GM10266 (cell line): ENCODE data around the gene MBOAT1.

Experiments used
- DNase-seq: peaks from one replicate; pipeline ENCODE4 v3.0.0; 2012; ENCODE audit errors: extremely low spot score
- CTCF ChIP-seq: IDR thresholded peaks from 2 replicates; pipeline ENCODE4 v1.5.1; 2012; ENCODE audit warnings: mild to moderate bottlenecking, low read depth; ENCODE audit not compliant: control insufficient read depth, insufficient read depth; ENCODE audit errors: missing control alignments

Gene MBOAT1

DNA sequence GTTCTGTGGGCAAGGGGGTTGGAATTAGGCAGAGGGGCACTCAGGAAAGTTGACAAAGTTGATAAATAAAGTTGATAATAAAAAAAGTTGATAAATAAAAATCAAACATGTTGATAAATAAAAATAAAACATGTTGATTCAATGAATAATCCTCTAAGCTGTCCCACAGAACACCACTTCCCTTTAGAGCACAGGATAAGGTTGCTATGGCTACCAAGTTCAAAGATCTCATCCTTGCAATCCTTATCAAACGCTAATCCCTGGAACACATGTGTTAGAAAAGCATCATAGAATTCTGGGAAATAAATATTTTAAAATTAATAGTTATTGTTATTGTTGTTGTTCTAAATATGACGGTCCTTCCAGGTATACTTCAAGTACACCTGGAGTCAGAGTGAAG, 33.9 kb downstream of the MBOAT1 start:
- DNase-seq, result no peak
- TF ChIP-seq CTCF, result no peak

GRCh38 chr6:20175810-20176410, 36.4 kb downstream of the MBOAT1 start:
- no peak for DNase-seq
- no peak for TF ChIP-seq CTCF

DNA sequence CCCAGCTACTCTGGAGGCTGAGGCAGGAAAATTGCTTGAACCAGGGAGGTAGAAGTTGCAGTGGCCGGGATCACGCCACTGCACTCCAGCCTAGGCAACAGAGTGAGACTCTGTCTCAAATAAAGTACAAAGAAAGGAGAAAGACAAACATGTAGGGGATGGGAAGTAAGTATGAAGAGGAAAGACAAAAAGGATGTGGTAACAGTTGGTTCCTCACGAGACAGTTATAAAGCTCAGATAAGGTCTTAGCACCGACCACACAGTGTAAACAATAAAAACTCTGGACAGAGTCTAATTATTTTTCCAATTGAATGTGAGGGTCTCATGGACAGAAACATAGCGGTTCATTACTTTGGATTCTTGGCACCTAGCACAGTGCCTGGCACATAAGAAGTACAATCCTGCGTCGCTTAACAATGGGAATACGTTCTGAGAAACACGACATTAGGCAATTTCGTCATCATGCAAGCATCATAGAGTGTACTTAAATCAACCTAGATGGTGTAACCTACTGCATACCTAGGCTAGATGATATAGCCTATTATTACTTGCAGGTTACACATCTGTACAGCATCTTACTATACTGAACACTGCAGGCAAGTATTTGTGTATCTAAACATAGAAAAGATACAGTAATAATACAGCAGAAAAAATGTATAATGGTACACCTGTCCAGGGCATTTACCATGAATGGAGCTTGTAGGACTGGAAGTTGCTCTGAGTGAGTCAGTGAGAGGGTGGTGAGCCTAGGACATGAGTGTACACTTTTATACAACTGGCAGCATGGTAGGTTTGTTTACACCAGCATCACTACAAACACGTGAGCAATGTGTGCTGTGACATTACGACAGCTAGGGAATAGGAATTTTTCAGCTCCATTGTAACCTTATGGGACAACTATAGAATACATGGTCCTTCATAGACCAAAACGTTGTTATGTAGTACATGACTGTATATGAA, 38.2 kb downstream of the MBOAT1 start:
- DNase-seq, result no peak
- TF ChIP-seq CTCF, result no peak

- no peak for TF ChIP-seq CTCF
- DNase-seq, result no peak
These were observed 39.3 kb downstream of the MBOAT1 start for GRCh38 chr6:20172842-20173456.

DNA sequence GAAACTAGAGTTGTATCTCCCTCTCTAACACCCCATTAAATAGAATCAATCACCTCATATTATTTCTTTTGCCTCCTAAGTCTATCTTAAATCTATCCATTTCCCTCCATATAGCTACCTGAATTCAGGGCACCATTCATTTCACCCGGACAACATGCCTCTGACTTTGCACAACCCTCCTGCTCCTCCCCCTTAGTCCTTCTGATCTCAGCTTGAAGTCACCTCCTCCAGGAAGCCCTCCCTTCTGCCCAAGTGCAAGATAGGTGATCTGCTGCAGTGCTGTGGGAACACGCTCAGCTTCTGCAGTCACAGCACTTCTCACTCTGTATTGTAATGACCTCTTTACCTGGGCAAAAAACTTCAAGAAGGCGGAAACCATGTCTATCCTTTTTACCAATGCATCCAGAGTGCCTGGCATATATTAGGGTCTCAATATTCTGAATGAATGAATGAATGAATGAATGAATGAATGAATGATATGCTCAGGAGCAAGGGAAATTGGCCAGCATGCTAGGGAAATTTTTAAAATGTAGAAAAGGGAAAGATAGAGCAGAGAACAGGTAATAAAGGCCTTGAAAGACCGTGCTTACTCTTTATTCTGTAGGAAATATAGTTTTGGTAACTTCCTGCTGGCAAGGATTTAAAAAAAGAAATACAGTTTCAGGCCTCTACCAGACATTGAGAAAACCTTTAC, 41.7 kb downstream of the MBOAT1 start:
- no peak for TF ChIP-seq CTCF
- no peak for DNase-seq

- DNase-seq, result no peak
These were observed 42.5 kb downstream of the MBOAT1 start for GRCh38 chr6:20169786-20170185.

More at GRCh38 chr6:20169786-20170185, 42.5 kb downstream of the MBOAT1 start:
- no peak for TF ChIP-seq CTCF
